Osteocyte (in vitro differentiated cells): ENCODE data around the gene TMC8. TPM values are rescaled to one million over a fixed set of nuclear protein-coding genes. Genes with fewer than 3 reads are reported as not detected.

Experiments used
- DNase-seq: peaks from one replicate; pipeline ENCODE4 v3.0.0; 2021; ENCODE audit warnings: mixed read lengths; ENCODE audit not compliant: unreplicated experiment; ENCODE audit errors: extremely low spot score
- H3K27ac Mint-ChIP-seq: one replicate; pipeline ENCODE4 v1.8.0; 2021; ENCODE audit warnings: mild to moderate bottlenecking, mixed read lengths; ENCODE audit not compliant: unreplicated experiment
- H3K27me3 Mint-ChIP-seq: one replicate; pipeline ENCODE4 v1.8.0; 2021; ENCODE audit warnings: mixed read lengths; ENCODE audit not compliant: unreplicated experiment
- H3K36me3 Mint-ChIP-seq: one replicate; pipeline ENCODE4 v1.8.0; 2021; ENCODE audit warnings: mixed read lengths; ENCODE audit not compliant: unreplicated experiment
- H3K4me1 Mint-ChIP-seq: one replicate; pipeline ENCODE4 v1.8.0; 2021; ENCODE audit warnings: mixed read lengths; ENCODE audit not compliant: unreplicated experiment
- H3K4me3 Mint-ChIP-seq: one replicate; pipeline ENCODE4 v1.8.0; 2021; ENCODE audit warnings: mild to moderate bottlenecking, moderate library complexity, mixed read lengths; ENCODE audit not compliant: unreplicated experiment
- H3K9me3 Mint-ChIP-seq: one replicate; pipeline ENCODE4 v1.8.0; 2021; ENCODE audit warnings: mixed read lengths; ENCODE audit not compliant: unreplicated experiment
- CTCF ChIP-seq: fragments of 200-600 bp; sonication (generic); IDR thresholded peaks from 2 replicates; pipeline ENCODE4 v1.5.0; 2021; ENCODE audit warnings: antibody characterized with exemption, mild to moderate bottlenecking, moderate library complexity
- total RNA-seq: library from RNA; stranded (reverse); gene quantifications from 2 replicates; pipeline ENCODE4 v1.2.1, GENCODE V29; 2021

TMC8 gene
- total RNA-seq, 1 donor from 2014 or later, result 0.40 TPM

DNA sequence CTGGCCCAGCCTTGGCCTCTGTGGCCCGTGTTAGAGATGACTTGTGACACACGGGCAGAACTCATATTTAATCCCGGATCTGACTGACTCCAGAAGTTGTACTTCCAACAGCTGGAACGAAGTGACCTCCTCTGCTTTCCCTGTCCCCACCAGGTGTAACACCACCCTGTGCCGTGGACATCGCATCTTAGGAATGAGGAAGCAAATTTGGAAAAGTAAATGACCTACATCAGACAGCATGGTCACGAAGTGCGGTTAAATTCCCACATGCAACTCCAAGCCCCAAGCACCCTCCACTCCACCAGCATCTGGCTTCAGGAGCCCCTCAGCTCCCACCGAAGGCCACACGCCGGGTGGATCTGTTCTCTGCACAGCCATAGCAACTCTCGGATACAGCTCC lies 53.3 kb downstream of the TMC8 start:
- no peak for DNase-seq
- no peak overlapping the region for H3K4me3 Mint-ChIP-seq
- no peaks in the 10 kb centered on the region for H3K9me3 Mint-ChIP-seq

DNA sequence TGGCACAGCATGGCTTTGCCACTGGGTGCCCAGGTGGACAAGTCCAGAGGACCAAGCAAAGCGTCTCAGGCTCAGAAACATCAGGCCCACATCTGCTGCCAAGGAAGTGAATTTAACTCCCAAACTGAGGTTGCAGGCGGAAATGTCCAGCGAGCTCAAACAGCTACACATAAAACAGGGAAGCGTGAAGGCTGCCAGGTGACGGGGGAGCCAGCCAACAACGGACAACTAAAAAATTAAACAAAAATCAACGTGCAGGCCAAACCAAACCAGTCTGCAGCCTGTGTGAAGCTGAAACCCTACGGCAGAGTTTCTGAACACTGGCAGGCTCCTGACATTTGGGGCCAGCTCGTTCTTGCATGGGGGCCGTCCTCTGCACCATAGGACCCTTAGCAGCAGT lies 53.8 kb downstream of the TMC8 start:
- no peaks in the 10 kb centered on the region for H3K9me3 Mint-ChIP-seq
- no peak overlapping the region for H3K27ac Mint-ChIP-seq
- H3K27me3 Mint-ChIP-seq, result no peaks in the 10 kb centered on the region
- no peak for TF ChIP-seq CTCF
- peaks cover 33% of the 10 kb centered on the region for H3K4me1 Mint-ChIP-seq
- H3K4me3 Mint-ChIP-seq, result no peak overlapping the region
- H3K36me3 Mint-ChIP-seq, result no peaks in the 10 kb centered on the region
- no peak for DNase-seq

More for the DNA sequence above, 53.3 kb downstream of the TMC8 start:
- Mint-ChIP-seq H3K4me1 (peaks cover 36% of the 10 kb centered on the region), H3K27ac (no peak overlapping the region), H3K27me3 (no peaks in the 10 kb centered on the region), H3K36me3 (no peaks in the 10 kb centered on the region)
- no peak for TF ChIP-seq CTCF

DNA sequence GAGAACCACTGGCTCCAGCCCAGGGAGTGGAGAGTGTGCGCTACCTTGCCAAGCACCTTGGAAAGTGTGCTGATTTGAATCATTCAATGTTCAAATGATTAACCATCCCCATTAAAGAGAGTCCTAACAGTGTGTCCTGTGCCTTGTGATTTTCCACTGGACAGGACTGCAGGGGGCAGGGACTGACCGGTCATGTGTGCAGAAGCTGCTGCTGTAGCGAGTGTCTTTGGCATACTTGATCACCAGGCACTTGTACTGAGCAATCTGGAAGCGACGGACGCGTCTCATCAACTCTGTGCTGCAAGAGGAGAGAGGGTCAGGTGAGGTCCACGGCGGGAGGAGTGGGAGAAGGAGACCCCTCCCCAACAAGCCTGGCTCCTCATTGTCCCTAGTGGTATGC lies 54.3 kb downstream of the TMC8 start:
- DNase-seq, result no peak
- Mint-ChIP-seq H3K27me3 (no peaks in the 10 kb centered on the region), H3K36me3 (no peaks in the 10 kb centered on the region), H3K4me1 (peaks cover 29% of the 10 kb centered on the region), H3K9me3 (no peaks in the 10 kb centered on the region), H3K27ac (no peak overlapping the region), H3K4me3 (no peak overlapping the region)
- TF ChIP-seq CTCF, result no peak

- Mint-ChIP-seq H3K27me3 (no peaks in the 10 kb centered on the region), H3K27ac (no peak overlapping the region), H3K9me3 (no peaks in the 10 kb centered on the region), H3K36me3 (peaks cover 3% of the 10 kb centered on the region), H3K4me1 (peaks cover 25% of the 10 kb centered on the region), H3K4me3 (peak overlapping the region; percentile 71)
- no peak for TF ChIP-seq CTCF
- DNase-seq, result peak; percentile 83
Observed at GRCh38 chr17:78185981-78186691, 55.6 kb downstream of the TMC8 start.

- H3K9me3 Mint-ChIP-seq, result no peaks in the 10 kb centered on the region
- peak within 1 kb of the TSS; percentile 81 for H3K27ac Mint-ChIP-seq
- peaks cover 25% of the 10 kb centered on the region for H3K4me1 Mint-ChIP-seq
- DNase-seq, result peak; percentile 100
- peak; percentile 87 for TF ChIP-seq CTCF
- peaks cover 3% of the 10 kb centered on the region for H3K36me3 Mint-ChIP-seq
- H3K27me3 Mint-ChIP-seq, result no peaks in the 10 kb centered on the region
- H3K4me3 Mint-ChIP-seq, result peak within 1 kb of the TSS; percentile 89
Observed at GRCh38 chr17:78186692-78187595, 56.4 kb downstream of the TMC8 start, which contains the start of the genes AFMID and TK1. Gene AFMID, plus strand, starts transcription at chr17:78187362. Its CDS starts 9 bp downstream, at chr17:78187371. Gene TK1, minus strand, starts transcription at chr17:78187052. Its CDS starts 58 bp downstream, at chr17:78186994.
